Ishikawa (cell line): ENCODE data around the gene ZNF212.

Experiments
- CEBPB ChIP-seq: IDR thresholded peaks from 2 replicates; pipeline ENCODE4 v1.6.1; 2012
- CREB1 ChIP-seq: IDR thresholded peaks from 2 replicates; pipeline ENCODE4 v1.6.1; 2012; ENCODE audit warnings: low read depth
- EGR1 ChIP-seq: IDR thresholded peaks from 2 replicates; pipeline ENCODE4 v1.6.1; 2012
- EP300 ChIP-seq: IDR thresholded peaks from 2 replicates; pipeline ENCODE4 v1.6.1; 2012; ENCODE audit warnings: borderline replicate concordance
- FOXM1 ChIP-seq: IDR thresholded peaks from 2 replicates; pipeline ENCODE4 v1.6.1; 2012; ENCODE audit warnings: low read depth, borderline replicate concordance
- MAX ChIP-seq: IDR thresholded peaks from 2 replicates; pipeline ENCODE4 v1.6.1; 2012
- NFIC ChIP-seq: IDR thresholded peaks from 2 replicates; pipeline ENCODE4 v1.6.1; 2012
- RAD21 ChIP-seq: IDR thresholded peaks from 2 replicates; pipeline ENCODE4 v1.6.1; 2012; ENCODE audit warnings: low read depth
- REST ChIP-seq: IDR thresholded peaks from 2 replicates; pipeline ENCODE4 v1.6.1; 2012; ENCODE audit warnings: low read depth, mild to moderate bottlenecking
- TAF1 ChIP-seq: IDR thresholded peaks from 2 replicates; pipeline ENCODE4 v1.6.1; 2012; ENCODE audit warnings: low read depth, mild to moderate bottlenecking
- TCF12 ChIP-seq: IDR thresholded peaks from 2 replicates; pipeline ENCODE4 v1.6.1; 2012; ENCODE audit warnings: low read depth
- TEAD4 ChIP-seq: IDR thresholded peaks from 2 replicates; pipeline ENCODE4 v1.6.1; 2012
- YY1 ChIP-seq: IDR thresholded peaks from 2 replicates; pipeline ENCODE4 v1.6.1; 2012; ENCODE audit warnings: low read depth
- ZBTB7A ChIP-seq: IDR thresholded peaks from 2 replicates; pipeline ENCODE4 v1.6.1; 2012; ENCODE audit warnings: low read depth
- TF ChIP-seq, protein P1 (sequence below): IDR thresholded peaks from 2 replicates; pipeline ENCODE4 v1.6.1; 2012

ZNF212 gene

DNA sequence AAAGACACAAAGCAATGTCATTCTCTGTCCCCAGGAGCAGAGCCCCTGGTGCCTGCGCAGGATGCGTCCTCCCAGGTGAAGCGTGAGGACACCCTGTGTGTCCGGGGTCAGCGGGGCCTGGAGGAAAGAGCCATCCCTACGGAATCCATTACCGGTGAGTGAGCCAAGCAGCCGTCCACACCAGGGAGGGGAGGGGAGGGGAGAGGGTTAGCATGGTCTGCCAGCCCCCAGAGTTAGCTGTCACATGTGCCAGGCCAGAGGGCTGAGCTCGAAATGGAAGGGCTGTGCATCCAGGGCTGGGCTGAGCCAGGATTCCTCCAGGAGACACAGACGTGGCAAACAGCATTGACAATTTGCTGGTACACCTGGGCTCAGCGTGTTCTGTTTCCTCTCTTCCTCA lies 28.9 kb upstream of the ZNF212 start:
- TF ChIP-seq, protein P1, sequence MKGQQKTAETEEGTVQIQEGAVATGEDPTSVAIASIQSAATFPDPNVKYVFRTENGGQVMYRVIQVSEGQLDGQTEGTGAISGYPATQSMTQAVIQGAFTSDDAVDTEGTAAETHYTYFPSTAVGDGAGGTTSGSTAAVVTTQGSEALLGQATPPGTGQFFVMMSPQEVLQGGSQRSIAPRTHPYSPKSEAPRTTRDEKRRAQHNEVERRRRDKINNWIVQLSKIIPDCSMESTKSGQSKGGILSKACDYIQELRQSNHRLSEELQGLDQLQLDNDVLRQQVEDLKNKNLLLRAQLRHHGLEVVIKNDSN, result no peak
- TF ChIP-seq REST (no peak), EP300 (no peak), YY1 (no peak), CEBPB (no peak), FOXM1 (no peak), CREB1 (no peak), TCF12 (no peak), ZBTB7A (no peak)

- no peak for TF ChIP-seq MAX
- no peak for TF ChIP-seq YY1
- no peak for TF ChIP-seq REST
- TF ChIP-seq CEBPB, result no peak
- no peak for TF ChIP-seq TCF12
- TF ChIP-seq EP300, result no peak
- no peak for TF ChIP-seq EGR1
- TF ChIP-seq FOXM1, result no peak
- no peak for TF ChIP-seq RAD21
- no peak for TF ChIP-seq NFIC
- TF ChIP-seq TAF1, result no peak
- TF ChIP-seq, protein P1, result no peak
- no peak for TF ChIP-seq TEAD4
- TF ChIP-seq CREB1, result no peak
- no peak for TF ChIP-seq ZBTB7A
Observed at GRCh38 chr7:149214020-149214720, 25.3 kb upstream of the ZNF212 start.

- TF ChIP-seq, protein P1, result no peak
- TF ChIP-seq FOXM1, result no peak
- no peak for TF ChIP-seq YY1
- no peak for TF ChIP-seq TEAD4
- no peak for TF ChIP-seq CEBPB
- no peak for TF ChIP-seq TAF1
- TF ChIP-seq REST, result no peak
- TF ChIP-seq RAD21, result no peak
- no peak for TF ChIP-seq EP300
- no peak for TF ChIP-seq EGR1
- no peak for TF ChIP-seq MAX
- TF ChIP-seq ZBTB7A, result no peak
- no peak for TF ChIP-seq NFIC
- no peak for TF ChIP-seq CREB1
- TF ChIP-seq TCF12, result no peak
Observed at GRCh38 chr7:149216402-149216801, 23.0 kb upstream of the ZNF212 start.

DNA sequence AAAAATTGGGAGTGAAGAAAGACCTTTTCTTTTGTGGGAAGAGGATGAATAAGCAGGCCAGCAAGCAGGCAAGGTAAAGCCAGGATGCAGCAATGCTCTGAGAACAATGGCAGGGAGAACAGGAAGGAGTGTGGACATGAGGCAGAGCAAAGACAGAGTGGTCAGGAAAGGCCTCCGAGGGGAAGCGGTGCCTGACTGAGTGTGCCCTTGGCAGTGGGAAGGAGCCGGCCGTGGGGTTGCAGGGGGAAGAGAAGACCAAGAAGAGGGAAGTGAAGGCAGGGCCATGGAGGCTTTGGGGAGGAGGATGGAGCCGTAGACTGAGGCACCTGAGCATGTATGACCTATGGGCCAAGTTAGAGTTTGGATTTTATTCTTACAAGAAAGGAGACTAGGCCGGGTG lies 21.9 kb upstream of the ZNF212 start:
- no peak for TF ChIP-seq NFIC
- TF ChIP-seq FOXM1, result no peak
- TF ChIP-seq TCF12, result no peak
- no peak for TF ChIP-seq CEBPB
- TF ChIP-seq TEAD4, result no peak
- TF ChIP-seq ZBTB7A, result no peak
- TF ChIP-seq YY1, result no peak
- TF ChIP-seq TAF1, result no peak
- TF ChIP-seq CREB1, result no peak
- TF ChIP-seq, protein P1, result no peak
- no peak for TF ChIP-seq REST
- TF ChIP-seq EP300, result no peak
- no peak for TF ChIP-seq RAD21
- TF ChIP-seq EGR1, result no peak
